Measurements from ENCODE around the gene PI4K2B. TPM values are rescaled to one million over a fixed set of nuclear protein-coding genes. Genes with fewer than 3 reads are reported as not detected.

Gene PI4K2B
- total and polyA plus RNA-seq, 2 experiments from 2014 or later, result 6.7 to 21.4 TPM

- Mint-ChIP-seq H3K36me3 (ENCODE audit: low read depth) (peaks cover 19% of the 10 kb centered on the region), H3K4me3 (no peak overlapping the region), H3K27ac (no peak overlapping the region), H3K27me3 (ENCODE audit: insufficient read depth, low read depth, poor library complexity) (peaks cover 3% of the 10 kb centered on the region), H3K9me3 (peaks cover 13% of the 10 kb centered on the region; the same call in 2 of the 3 replicates), H3K4me1 (peaks cover 19% of the 10 kb centered on the region)
- H3K4me1 ChIP-seq (ENCODE audit: insufficient read depth), result peaks cover 23% of the 10 kb centered on the region
- H3K9me2 ChIP-seq (ENCODE audit: insufficient read depth), result peaks cover 32% of the 10 kb centered on the region
- H3F3A ChIP-seq (replicated peaks; ENCODE audit: low read depth), result no peaks in the 10 kb centered on the region
- DNase-seq (ENCODE audit: low spot score) (no peak), ATAC-seq (no peak)
- H4K20me1 ChIP-seq (replicated peaks; ENCODE audit: insufficient read depth), result no peaks in the 10 kb centered on the region
- TF ChIP-seq ETS1 (IDR thresholded peaks at IDR 0.05) (no peak), POLR2AphosphoS5 (IDR thresholded peaks at IDR 0.05; ENCODE audit: low read depth) (no peak), CREB1 (CRISPR knock-in tag; IDR thresholded peaks at IDR 0.05; ENCODE audit: low read depth) (no peak), ZNF462 (CRISPR knock-in tag; IDR thresholded peaks at IDR 0.05) (no peak), ZNF114 (CRISPR knock-in tag; IDR thresholded peaks at IDR 0.05) (no peak), ZNF331 (CRISPR knock-in tag; IDR thresholded peaks at IDR 0.05; ENCODE audit: low read depth) (no peak), REST (IDR thresholded peaks at IDR 0.05; ENCODE audit: unreplicated experiment) (no peak), EZH2 (IDR thresholded peaks at IDR 0.05; ENCODE audit: low read depth, unreplicated experiment) (no peak), JUNB (IDR thresholded peaks at IDR 0.05; ENCODE audit: unreplicated experiment) (no peak), CTCF (conservative IDR thresholded peaks at IDR 0.05; ENCODE audit: low read depth in 2 of 2) (no peak), STAT1 (IDR thresholded peaks at IDR 0.05; ENCODE audit: unreplicated experiment) (no peak)
- no peaks in the 10 kb centered on the region for H3K27me3 ChIP-seq (ENCODE audit: insufficient read depth)
- H3K79me2 ChIP-seq (replicated peaks; ENCODE audit: insufficient read depth), result no peaks in the 10 kb centered on the region
- H2AFZ ChIP-seq, result no peak overlapping the region
- H3K27ac ChIP-seq (ENCODE audit: low read depth), result no peak overlapping the region
- H3K4me2 ChIP-seq, result no peak overlapping the region
- H3K4me3 ChIP-seq, result no peak overlapping the region
- H3K36me3 ChIP-seq (ENCODE audit: insufficient read depth), result no peaks in the 10 kb centered on the region
These were observed 20.4 kb upstream of the PI4K2B start for GRCh38 chr4:25213347-25213979.
